Fibroblast of lung (primary cell): ENCODE results near the gene DCAF5.

Experiments
- CTCF ChIP-seq, 2 donors: IDR thresholded peaks in 1 of 2; conservative IDR thresholded peaks in 1 of 2; 1 replicate in 1 of 2; 2 replicates in 1 of 2; pipeline ENCODE4 v1.5.1; 2011 to 2012; ENCODE audit warnings: low read length in 2 of 2, control low read depth in 1 of 2, inconsistent platforms in 1 of 2, low read depth in 1 of 2, mild to moderate bottlenecking in 1 of 2
- EZH2 ChIP-seq: IDR thresholded peaks from 2 replicates; pipeline ENCODE4 v1.5.1; 2012; ENCODE audit warnings: low read length, control low read depth, mild to moderate bottlenecking; ENCODE audit errors: missing control alignments

GRCh38 chr14:69043596-69044260, 109.2 kb downstream of the DCAF5 start:
- no peak for TF ChIP-seq CTCF (conservative IDR thresholded peaks at IDR 0.05 in 1 of 2, IDR thresholded peaks at IDR 0.05 in 1 of 2; ENCODE audit: low read depth in 1 of 2, low read length in 2 of 2)
- no peak for TF ChIP-seq EZH2
